A673 (cell line): ENCODE data around the gene CES3. TPM values are rescaled to one million over a fixed set of nuclear protein-coding genes. Genes with fewer than 3 reads are reported as not detected.

Experiments
- BruUV-seq: library from RNA; stranded (reverse); fragments of 400-500 nt; replicated peaks from 2 replicates; lab custom pipeline; 2021; lab: Mats Ljungman, UMichigan
- CTCF ChIA-PET: fragments of 300-600 bp; sonication (Branson Sonifier 250); formaldehyde crosslinking; loops from one replicate; lab custom pipeline; 2022; ENCODE audit warnings: antibody characterized with exemption; lab: Charles Lee
- POLR2A ChIA-PET: fragments of 300-600 bp; sonication (Branson Sonifier 250); formaldehyde crosslinking; loops from one replicate; lab custom pipeline; 2022; ENCODE audit warnings: antibody characterized with exemption; ENCODE audit not compliant: low non-redundant PET; lab: Charles Lee
- DNase-seq: peaks from one replicate; pipeline ENCODE4 v3.0.0-alpha.2; 2015; ENCODE audit warnings: low spot score
- H3K27ac ChIP-seq: fragments of 200-600 bp; sonication (generic); 2 replicates; pipeline ENCODE4 v1.5.1; 2016; ENCODE audit warnings: mixed run types, low read depth, mild to moderate bottlenecking, mixed read lengths, antibody characterized with exemption, low read length; ENCODE audit not compliant: poor library complexity, severe bottlenecking
- H3K27me3 ChIP-seq: fragments of 200-600 bp; sonication (generic); replicated peaks from 2 replicates; pipeline ENCODE4 v1.6.1; 2017; ENCODE audit warnings: mixed run types, low read depth, mild to moderate bottlenecking, mixed read lengths, antibody characterized with exemption, low read length; ENCODE audit not compliant: insufficient read depth, poor library complexity
- H3K36me3 ChIP-seq: fragments of 200-600 bp; sonication (generic); 2 replicates; pipeline ENCODE4 v1.6.1; 2016; ENCODE audit warnings: mixed run types, mild to moderate bottlenecking, mixed read lengths, antibody characterized with exemption, low read length; ENCODE audit not compliant: insufficient read depth, poor library complexity, severe bottlenecking
- H3K4me1 ChIP-seq: fragments of 200-600 bp; sonication (generic); 2 replicates; pipeline ENCODE4 v1.6.1; 2017; ENCODE audit warnings: mixed run types, mild to moderate bottlenecking, mixed read lengths, antibody characterized with exemption, low read length; ENCODE audit not compliant: insufficient read depth, poor library complexity, severe bottlenecking
- H3K4me3 ChIP-seq: fragments of 200-600 bp; sonication (generic); 2 replicates; pipeline ENCODE4 v1.5.1; 2016; ENCODE audit warnings: low read depth, mixed run types, mild to moderate bottlenecking, mixed read lengths, low read length; ENCODE audit not compliant: poor library complexity, severe bottlenecking
- H3K9me3 ChIP-seq: fragments of 200-600 bp; sonication (generic); 2 replicates; pipeline ENCODE4 v1.6.1; 2016; ENCODE audit warnings: mixed run types, low read depth, mild to moderate bottlenecking, mixed read lengths, antibody characterized with exemption, low read length; ENCODE audit not compliant: poor library complexity, severe bottlenecking
- EZH2 ChIP-seq: fragments of 200-600 bp; sonication (generic); IDR thresholded peaks from 2 replicates; pipeline ENCODE4 v1.6.1; 2017; ENCODE audit warnings: borderline replicate concordance, low read depth, mild to moderate bottlenecking, mixed read lengths, antibody characterized with exemption, low read length; ENCODE audit not compliant: poor library complexity, severe bottlenecking
- intact Hi-C: fragments of 100-400 bp; cut with micrococcal nuclease; formaldehyde crosslinking; loops from one replicate; pipeline ENCODE4 v1.10.0; 2022; ENCODE audit not compliant: unreplicated experiment
- total RNA-seq: library from RNA; stranded (reverse); gene quantifications from 2 replicates; pipeline ENCODE4 v1.2.3, GENCODE V29; 2021
- TF ChIP-seq, protein P1 (sequence below): fragments of 300-800, 200-600 bp; sonication (generic); conservative IDR thresholded peaks from 2 replicates; pipeline ENCODE4 v1.5.1; 2017; ENCODE audit warnings: low read depth, mild to moderate bottlenecking, antibody characterized with exemption, low read length, moderate library complexity, mixed read lengths

CES3 gene
- total RNA-seq, 1 experiment from 2014 or later, result 3.9 TPM

DNA sequence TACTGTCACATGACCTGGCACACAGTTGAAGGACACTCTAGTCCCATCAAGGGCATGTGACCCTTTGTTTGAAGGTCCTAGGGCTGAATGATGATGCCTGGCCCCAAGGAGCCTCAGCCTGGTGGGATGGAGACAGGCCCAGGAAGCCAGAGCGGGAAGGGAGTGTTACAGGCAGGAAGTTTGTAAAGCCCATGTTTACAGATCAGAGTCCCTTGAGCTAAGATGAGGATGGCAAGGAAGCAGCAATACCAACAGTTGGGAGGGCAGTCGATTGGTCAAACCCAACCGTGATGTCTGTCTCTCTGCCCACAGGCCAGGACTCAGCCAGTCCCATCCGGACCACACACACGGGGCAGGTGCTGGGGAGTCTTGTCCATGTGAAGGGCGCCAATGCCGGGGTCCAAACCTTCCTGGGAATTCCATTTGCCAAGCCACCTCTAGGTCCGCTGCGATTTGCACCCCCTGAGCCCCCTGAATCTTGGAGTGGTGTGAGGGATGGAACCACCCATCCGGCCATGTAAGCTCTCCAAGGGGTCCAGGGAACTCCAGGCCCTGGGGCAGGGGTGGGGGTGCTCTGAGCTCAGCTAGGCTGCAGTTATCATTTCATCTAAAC is 23.2 kb upstream of the CES3 start:
- no peak for DNase-seq
- TF ChIP-seq, protein P1, sequence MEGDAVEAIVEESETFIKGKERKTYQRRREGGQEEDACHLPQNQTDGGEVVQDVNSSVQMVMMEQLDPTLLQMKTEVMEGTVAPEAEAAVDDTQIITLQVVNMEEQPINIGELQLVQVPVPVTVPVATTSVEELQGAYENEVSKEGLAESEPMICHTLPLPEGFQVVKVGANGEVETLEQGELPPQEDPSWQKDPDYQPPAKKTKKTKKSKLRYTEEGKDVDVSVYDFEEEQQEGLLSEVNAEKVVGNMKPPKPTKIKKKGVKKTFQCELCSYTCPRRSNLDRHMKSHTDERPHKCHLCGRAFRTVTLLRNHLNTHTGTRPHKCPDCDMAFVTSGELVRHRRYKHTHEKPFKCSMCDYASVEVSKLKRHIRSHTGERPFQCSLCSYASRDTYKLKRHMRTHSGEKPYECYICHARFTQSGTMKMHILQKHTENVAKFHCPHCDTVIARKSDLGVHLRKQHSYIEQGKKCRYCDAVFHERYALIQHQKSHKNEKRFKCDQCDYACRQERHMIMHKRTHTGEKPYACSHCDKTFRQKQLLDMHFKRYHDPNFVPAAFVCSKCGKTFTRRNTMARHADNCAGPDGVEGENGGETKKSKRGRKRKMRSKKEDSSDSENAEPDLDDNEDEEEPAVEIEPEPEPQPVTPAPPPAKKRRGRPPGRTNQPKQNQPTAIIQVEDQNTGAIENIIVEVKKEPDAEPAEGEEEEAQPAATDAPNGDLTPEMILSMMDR, result no peak
- no peak for TF ChIP-seq EZH2
- ChIA-PET POLR2A (no interaction called here), CTCF (no interaction called here)
- Histone ChIP-seq H3K9me3 (no peaks in the 10 kb centered on the region), H3K4me1 (peaks cover 17% of the 10 kb centered on the region), H3K36me3 (peaks cover 31% of the 10 kb centered on the region), H3K27me3 (no peaks in the 10 kb centered on the region), H3K27ac (no peak overlapping the region), H3K4me3 (no peak overlapping the region)
- intact Hi-C loops, result no loop called here
- BruUV-seq, result no TSS peak

DNA sequence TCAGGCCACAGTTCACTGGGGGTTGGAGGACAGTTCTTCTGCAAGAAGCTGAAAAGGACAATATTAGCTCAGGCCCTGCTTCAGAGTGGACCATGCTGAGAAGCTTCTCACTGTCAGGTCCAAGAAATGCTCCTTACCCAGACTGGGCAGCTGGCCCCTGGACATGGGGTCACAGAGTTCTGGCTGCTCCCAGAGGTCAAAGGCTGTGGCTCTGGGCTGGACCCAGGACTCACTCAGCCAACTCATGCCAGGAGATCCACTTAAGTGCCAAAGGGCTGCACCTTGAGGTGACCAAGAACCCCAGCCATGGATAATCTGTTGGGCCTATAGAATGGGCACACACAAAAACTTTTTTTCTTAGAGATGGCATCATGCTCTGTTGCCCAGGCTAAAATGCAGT is 21.7 kb upstream of the CES3 start:
- Histone ChIP-seq H3K27ac (no peak overlapping the region), H3K4me3 (no peak overlapping the region), H3K36me3 (peaks cover 38% of the 10 kb centered on the region), H3K9me3 (no peaks in the 10 kb centered on the region), H3K27me3 (no peaks in the 10 kb centered on the region), H3K4me1 (peaks cover 8% of the 10 kb centered on the region)
- CTCF ChIA-PET, result no interaction called here
- no peak for DNase-seq
- intact Hi-C loops, result no loop called here
- TF ChIP-seq, protein P1, result no peak
- TF ChIP-seq EZH2, result no peak
- POLR2A ChIA-PET, result no interaction called here
- no TSS peak for BruUV-seq

DNA sequence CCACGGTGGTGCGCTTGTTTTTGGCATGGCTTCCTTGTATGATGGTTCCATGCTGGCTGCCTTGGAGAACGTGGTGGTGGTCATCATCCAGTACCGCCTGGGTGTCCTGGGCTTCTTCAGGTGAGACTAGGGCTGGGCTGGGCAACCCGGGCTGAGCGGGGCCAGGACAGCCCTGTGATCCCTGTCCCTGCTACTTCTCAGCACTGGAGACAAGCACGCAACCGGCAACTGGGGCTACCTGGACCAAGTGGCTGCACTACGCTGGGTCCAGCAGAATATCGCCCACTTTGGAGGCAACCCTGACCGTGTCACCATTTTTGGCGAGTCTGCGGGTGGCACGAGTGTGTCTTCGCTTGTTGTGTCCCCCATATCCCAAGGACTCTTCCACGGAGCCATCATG is 20.8 kb upstream of the CES3 start:
- Histone ChIP-seq H3K4me1 (peaks cover 8% of the 10 kb centered on the region), H3K36me3 (peaks cover 38% of the 10 kb centered on the region), H3K27ac (no peak overlapping the region), H3K4me3 (no peak overlapping the region), H3K27me3 (no peaks in the 10 kb centered on the region), H3K9me3 (no peaks in the 10 kb centered on the region)
- CTCF ChIA-PET, result no interaction called here
- no peak for DNase-seq
- intact Hi-C loops, result no loop called here
- TF ChIP-seq EZH2, result no peak
- TF ChIP-seq, protein P1, result no peak
- BruUV-seq, result no TSS peak
- POLR2A ChIA-PET, result no interaction called here
